NOMO-1 treated with dmso at 0.1 percent for 144 hours (cell line): Measurements from ENCODE around the gene NSMF.
"Not testable (repeated sequence)": the region's sequence is repeated elsewhere in the genome, so short reads cannot be mapped to it uniquely, and the experiment has no call there.

ENCODE experiments used
- DNase-seq: peaks from one replicate; lab custom pipeline; 2025; ENCODE audit not compliant: unreplicated experiment; lab: John Stamatoyannopoulos, UW

NSMF gene

GRCh38 chr9:137477778-137478612 lies 18.9 kb upstream of the NSMF start:
- no peak for DNase-seq

DNA sequence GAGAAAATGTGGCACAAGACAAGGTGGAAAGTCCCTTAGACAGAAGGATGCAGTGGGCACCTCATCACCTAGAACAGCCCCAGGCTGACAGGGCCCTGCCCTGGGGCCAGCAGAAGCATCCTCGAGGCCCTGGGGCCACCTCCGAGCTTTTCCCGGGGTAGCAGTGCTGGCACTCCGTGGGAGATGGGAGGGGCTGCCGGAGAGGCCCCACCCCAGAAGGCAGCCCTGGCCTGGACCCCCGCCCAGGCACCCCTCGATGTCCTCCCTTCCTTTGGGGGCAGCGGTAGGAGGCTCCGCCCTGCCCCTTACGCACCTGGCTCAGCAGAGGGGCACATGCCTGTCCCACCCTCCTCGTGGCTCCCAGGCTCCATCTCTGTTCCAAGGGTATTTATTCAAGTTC lies 17.7 kb upstream of the NSMF start:
- no peak for DNase-seq

DNA sequence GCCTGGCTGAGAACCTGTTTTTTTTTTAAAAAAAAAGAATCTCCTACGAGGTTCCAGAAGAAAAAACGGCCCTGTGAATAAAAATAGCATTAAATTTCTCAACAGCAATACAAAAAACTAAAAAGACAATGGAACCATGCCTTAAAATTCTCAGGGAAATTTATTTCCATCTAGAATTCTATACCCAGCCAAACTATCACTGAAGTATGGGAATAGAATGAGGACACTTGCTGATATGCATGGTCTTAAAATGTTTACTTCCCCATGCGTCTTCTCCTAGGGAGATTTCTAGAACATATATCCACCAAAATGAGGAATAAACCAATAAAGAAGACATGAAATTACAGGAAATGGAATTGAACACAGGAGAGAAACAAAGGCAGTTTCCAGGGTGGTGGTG lies 16.5 kb upstream of the NSMF start:
- no peak for DNase-seq

DNA sequence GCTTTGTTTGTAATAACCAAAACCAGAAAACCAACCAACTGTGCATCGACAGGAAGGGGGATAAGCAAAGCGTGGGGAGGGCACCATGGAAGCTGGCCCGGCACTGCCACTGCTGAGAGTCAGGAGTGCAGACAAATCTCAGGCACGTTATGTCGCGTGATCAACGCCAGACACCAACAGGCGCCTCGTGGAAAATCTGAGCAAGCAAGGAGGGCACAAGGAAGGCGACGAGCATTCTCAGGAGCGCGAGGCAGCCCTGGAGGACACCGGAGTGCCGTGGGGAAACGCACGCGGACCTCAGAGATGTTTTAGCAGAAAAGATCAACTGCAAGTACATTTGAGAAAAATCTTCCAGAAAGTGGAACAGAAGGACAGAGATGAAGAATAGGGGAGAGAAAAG lies 15.1 kb upstream of the NSMF start:
- no peak for DNase-seq

- no peak for DNase-seq
Measured at GRCh38 chr9:137470785-137471184, 11.7 kb upstream of the NSMF start.

- no peak for DNase-seq
Measured at GRCh38 chr9:137467896-137468295, 8.8 kb upstream of the NSMF start.

GRCh38 chr9:137467161-137467581 lies 8.0 kb upstream of the NSMF start:
- DNase-seq, result no peak

DNA sequence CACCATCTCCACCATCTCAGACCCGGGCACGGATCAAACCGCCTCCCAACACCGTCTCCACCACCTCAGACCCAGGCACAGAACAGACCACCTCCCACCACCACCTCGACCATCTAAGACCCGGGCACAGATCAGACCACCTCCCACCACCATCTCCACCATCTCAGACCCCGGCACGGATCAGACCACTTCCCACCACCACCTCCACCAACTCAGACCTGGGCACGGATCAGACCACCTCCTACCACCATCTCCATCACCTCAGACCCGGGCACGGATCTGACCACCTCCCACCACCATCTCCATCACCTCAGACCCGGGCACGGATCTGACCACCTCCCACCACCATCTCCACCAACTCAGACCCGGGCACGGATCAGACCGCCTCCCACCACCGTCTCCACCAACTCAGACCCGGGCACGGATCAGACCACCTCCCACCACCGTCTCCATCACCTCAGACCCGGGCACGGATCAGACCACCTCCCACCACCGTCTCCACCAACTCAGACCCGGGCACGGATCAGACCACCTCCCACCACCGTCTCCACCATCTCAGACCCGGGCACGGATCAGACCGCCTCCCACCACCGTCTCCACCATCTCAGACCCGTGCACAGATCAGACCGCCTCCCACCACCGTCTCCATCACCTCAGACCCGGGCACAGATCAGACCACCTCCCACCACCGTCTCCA lies 7.4 kb upstream of the NSMF start:
- DNase-seq, result not testable (repeated sequence)

- DNase-seq, result no peak
Measured at GRCh38 chr9:137465720-137466388, 6.7 kb upstream of the NSMF start.

DNA sequence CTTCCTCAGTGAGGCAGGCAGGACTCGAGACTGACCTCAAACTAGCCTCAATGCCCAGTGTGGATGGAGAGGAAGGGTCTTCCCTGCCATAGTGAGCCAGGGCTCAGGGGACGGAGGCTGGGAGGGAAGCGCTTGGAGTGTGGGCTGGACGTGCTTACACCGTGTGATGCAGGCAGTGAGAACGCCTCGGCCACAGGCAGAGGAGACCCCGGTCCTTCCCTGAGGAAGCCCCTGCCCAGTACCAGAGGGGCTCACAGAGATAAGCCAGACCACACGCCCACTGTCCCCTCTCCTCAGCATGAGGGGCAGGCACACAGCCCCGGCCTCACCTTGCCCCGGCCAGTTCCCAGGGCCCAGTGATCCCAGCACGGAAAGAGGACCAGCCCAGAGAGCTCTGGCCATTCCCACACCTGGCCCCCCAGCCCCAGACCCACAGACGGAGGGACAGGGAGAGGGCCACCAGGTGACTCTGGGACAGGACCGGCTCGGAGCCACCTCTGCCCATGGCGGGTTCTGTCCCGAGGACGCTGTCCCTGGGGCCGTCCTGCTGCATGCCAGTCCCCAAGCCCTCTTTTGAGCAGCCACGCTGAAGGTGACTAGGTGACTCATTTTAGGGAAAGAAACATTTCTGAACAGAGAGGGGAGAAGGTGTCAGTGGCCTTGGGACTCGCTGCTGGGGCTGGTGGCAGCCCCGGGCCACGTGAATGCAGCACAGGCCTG lies 6.0 kb upstream of the NSMF start:
- DNase-seq, result no peak

DNA sequence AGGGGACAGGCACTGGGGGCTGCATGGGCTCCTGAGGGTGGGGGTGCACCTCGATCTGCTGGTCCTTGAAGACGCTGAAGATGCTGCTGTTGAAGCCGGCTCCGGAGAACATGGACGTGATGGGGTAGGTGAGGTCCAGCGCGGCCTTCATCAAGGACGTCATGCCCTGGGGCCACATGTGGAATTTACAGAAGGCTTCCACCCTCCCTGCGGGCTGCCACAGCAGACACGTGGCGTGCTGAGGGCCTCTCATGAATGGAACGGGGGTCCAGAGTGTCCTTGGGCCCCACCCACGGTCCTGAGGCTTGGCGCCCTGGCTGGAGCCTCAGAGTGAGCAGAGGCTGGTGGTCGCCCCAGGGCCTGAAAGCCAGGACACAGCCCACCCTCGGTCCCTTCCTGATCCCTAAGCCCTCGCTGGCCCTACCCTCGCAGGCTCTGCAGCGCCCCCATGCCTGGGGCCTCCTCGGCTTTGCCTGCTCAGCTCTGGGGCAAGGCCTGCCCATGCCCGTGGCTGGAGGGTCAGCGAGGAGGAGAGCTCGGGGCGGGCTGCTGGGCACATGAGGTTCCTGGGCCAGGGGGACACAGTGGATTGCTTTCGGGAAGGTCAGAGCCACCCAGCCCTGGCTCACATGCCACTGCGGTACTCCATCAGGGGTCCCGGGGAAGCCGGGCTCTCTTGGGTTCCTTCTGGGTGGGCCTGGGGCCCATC lies 5.3 kb upstream of the NSMF start:
- DNase-seq, result no peak

DNA sequence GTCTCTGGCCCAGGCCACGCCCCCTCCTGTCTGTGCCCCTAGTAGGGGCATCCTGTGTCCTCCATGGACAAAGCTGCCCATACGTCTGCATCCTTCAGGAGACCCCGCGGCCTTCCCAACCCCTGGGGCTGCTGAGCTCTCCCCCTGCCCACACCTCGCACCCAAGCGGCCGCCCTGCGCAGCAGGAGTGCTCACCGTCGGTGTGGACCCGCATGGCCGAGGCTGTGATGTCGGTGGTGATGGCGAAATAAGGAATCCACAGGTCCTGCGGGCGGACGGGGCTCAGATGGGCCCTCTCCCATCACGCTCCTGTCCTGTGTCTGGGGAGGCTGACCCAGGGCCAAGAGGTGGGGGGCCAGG lies 4.8 kb upstream of the NSMF start:
- DNase-seq, result no peak

- no peak for DNase-seq
Measured at GRCh38 chr9:137462986-137463930, 4.1 kb upstream of the NSMF start.

- DNase-seq, result no peak
Measured at GRCh38 chr9:137462396-137462985, 3.4 kb upstream of the NSMF start.

GRCh38 chr9:137461663-137462395 lies 2.7 kb upstream of the NSMF start:
- DNase-seq, result peak; percentile 51

- DNase-seq, result no peak
Measured at GRCh38 chr9:137461316-137461662, 2.2 kb upstream of the NSMF start.

- no peak for DNase-seq
Measured at GRCh38 chr9:137460363-137461315, 1.5 kb upstream of the NSMF start.
